Right lobe of liver (tissue), 4 donors: ENCODE measurements around the gene TSPAN8.

ENCODE experiments used
- CTCF ChIP-seq, 4 donors: fragments of 200-600 bp in 3 of 4; fragments of 450-650 bp in 1 of 4; IDR thresholded peaks; one replicate each; pipeline versions ENCODE4 v1.5.1 to v1.8.0; 2016 to 2022; ENCODE audit warnings: antibody characterized with exemption in 4 of 4, mild to moderate bottlenecking in 2 of 4
- POLR2A ChIP-seq: fragments of 450-650 bp; IDR thresholded peaks from one replicate; pipeline ENCODE4 v1.6.1; 2017; ENCODE audit warnings: antibody characterized with exemption, mild to moderate bottlenecking
- donor health status: DM: no; HTN: no; CAD: no.
- donor health status: DM: no; HTN: no; CAD: no.
- donor health status: DM: no; HTN: yes; CAD: no.

GRCh38 chr12:71155225-71155624 is 2.6 kb downstream of the TSPAN8 start:
- TF ChIP-seq CTCF (IDR thresholded peaks at IDR 0.05) (no peak), POLR2A (no peak)
